Body of pancreas (tissue), 4 donors: ENCODE results near the gene RIPK4.

Experiments used
- CTCF ChIP-seq, 7 experiments: fragments of 450-650 bp in 4 of 7; fragments of 200-600 bp in 3 of 7; sonication (generic) in 3 of 7; IDR thresholded peaks; one replicate each; pipeline ENCODE4 v1.5.1; 2016 to 2019; ENCODE audit warnings: antibody characterized with exemption in 7 of 7
- POLR2A ChIP-seq, 3 donors: fragments of 450-650 bp; IDR thresholded peaks; one replicate each; pipeline ENCODE4 v1.6.1; 2016; ENCODE audit warnings: antibody characterized with exemption in 3 of 3, mild to moderate bottlenecking in 2 of 3

- TF ChIP-seq CTCF (IDR thresholded peaks at IDR 0.05): no peak
- no peak for TF ChIP-seq POLR2A (IDR thresholded peaks at IDR 0.05)
These were observed 3.1 kb upstream of the RIPK4 start for GRCh38 chr21:41769933-41770332.
